Measurements from ENCODE around the gene NKX1-1. TPM values are rescaled to one million over a fixed set of nuclear protein-coding genes. Genes with fewer than 3 reads are reported as not detected.
"Not testable (repeated sequence)": the region's sequence is repeated elsewhere in the genome, so short reads cannot be mapped to it uniquely, and the experiment has no call there.

The NKX1-1 gene
- polyA plus RNA-seq, 4 donors = not detected

DNA sequence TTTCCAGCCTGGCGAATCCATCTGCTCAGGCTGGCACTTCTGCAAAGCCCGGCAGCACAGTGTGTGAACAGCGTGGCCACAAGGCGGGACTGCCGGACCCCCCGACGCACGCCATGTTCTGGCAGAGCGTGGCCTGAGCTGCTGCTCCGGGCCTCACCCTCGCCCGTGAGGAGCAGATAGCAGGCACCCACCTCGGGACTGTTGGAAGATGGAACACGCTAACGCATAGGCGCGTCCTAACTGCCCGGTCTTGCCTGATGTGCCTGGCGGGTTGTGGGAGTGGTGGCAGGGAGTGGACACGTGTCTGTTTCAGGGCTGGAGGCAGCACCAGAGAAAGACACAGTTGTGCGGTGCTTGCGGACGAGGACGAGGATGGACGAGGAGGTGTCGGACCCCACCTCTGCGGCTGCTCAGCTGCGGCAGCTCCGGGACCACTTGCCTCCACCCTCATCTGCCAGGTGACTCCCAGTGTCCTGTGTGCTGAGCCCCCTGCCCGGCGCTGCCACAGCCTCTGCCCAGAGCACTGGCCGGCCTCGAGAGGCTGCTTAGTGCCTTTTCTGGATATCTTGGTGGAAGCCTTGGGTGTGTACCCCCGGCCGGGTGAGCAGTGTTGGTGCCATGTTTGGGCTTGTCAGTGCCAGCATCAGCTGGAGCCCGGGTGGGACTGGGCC, 31.1 kb downstream of the NKX1-1 start:
- DNase-seq (ENCODE audit: low read depth in 4 of 4, low spot score in 3 of 4) = no peak

DNA sequence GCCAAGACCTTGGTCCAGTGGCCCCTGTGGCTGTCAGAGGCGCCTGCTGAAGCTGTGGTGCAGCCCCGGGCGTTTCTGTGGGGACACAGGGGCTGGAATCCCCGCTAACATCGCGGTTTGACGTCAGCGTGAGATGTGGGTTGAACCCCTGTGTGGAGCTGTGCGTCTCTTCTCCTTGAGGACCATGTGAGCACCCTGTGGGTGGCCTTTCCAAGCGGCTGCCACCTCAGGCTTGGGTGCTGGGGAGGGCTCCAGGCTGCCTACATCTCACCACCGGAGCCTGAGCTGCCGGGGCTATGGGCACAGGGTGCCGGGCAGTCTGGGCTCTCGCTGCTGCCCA, 31.6 kb downstream of the NKX1-1 start:
- no peak for DNase-seq (ENCODE audit: low read depth in 4 of 4, low spot score in 3 of 4)

DNA sequence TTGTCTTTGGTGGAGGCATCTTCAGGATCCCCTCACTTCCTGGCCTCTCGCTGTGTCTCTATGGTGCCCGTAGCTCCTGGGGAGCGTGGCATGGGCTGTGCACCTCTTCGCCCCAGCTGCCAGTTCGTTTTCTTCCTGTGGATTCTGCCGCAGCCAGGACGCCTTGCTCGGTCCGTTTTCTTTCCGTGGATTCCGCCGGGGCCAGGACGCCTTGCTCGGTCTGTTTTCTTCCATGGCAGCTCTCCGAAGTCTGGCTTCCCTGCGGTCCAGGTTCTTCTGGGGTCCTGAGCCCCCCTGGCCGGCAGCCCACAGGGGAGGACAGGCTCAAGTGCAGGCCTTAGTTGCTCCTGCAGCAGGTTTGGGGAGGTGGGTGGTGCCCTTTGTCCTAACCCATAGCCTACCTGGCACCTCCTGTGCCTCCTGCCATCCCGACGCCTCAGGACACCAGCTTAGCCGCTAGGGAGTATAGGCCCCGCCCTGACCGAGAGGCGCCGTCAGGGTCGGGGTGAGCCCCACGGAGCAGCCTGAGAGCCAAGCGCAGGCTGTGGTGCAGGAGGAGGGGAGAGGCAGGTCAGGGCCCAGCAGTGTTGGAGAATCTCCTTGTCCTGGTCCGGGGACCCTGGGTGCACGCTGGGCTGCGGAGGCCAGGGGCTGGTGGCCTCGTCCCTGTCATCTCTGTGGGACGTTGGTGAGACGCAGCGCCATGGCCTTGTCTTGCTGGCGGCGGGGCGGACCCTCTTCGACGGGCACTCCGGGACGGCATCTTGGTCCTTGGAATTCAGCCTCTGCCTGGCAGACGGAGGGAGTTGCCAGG, 32.1 kb downstream of the NKX1-1 start:
- no peak for DNase-seq (ENCODE audit: low read depth in 4 of 4, low spot score in 3 of 4)

DNA sequence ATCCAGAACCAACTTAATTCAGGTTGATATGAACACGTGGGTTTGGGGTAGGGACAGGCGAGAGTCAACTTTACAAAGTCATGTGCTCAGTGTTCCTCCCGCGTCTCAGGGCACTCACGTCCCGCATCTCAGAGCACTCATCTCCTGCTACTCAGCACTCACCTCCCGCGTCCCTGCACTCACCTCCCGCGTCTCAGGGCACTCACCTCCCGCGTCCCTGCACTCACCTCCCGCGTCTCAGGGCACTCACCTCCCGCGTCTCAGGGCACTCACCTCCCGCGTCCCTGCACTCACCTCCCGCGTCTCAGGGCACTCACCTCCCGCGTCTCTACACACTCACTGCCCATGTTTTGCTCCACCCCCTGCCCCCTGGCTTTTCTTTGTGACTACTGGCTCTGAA, 33.7 kb downstream of the NKX1-1 start:
- DNase-seq (ENCODE audit: low read depth in 4 of 4, low spot score in 3 of 4) = not testable (repeated sequence)

DNA sequence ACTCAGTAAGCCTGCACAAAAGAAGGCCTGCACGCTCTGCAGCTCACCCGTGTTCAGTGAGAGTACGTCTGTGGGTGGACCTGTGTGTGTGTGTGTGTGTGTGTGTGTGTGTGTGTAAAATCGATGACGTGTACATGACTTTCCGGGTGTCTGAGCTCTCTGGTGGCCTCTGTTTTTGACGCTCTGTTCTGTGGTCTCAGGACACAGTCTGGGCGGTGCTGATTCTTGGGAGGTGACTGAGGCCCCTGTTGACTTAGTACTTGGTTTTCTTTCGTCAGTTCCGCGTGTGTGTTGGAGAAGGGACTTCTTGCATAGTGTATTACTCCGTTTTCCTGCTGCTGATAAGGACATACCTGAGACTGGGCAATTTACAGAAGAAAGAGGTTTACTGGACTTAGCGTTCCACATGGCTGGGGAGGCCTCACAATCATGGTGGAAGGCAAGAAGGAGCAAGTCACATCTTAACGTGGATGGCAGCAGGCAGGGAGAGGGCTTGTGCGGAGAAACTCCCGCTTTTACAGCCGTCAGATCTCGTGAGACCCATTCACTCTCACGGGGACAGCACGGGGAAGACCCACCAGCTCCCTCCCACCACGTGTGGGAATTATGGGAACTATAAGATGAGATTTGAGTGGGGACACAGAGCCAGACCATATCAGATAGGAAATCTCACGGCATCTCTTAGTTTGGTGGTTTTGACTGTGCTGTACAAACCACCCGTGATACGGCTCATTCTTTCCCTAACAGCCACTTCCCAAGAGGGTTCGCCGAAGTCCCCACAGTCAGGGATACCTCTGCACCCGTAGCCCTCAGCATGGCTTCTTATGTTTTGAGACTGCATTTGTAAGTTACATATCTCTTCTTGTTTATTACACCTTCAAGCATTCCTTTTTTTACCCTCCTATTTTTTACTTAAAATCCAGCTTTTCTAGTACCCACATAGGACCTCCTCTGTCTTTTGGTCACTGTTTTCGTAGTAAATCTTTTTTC, 34.8 kb downstream of the NKX1-1 start:
- no peak for DNase-seq (ENCODE audit: low read depth in 4 of 4, low spot score in 3 of 4)

DNA sequence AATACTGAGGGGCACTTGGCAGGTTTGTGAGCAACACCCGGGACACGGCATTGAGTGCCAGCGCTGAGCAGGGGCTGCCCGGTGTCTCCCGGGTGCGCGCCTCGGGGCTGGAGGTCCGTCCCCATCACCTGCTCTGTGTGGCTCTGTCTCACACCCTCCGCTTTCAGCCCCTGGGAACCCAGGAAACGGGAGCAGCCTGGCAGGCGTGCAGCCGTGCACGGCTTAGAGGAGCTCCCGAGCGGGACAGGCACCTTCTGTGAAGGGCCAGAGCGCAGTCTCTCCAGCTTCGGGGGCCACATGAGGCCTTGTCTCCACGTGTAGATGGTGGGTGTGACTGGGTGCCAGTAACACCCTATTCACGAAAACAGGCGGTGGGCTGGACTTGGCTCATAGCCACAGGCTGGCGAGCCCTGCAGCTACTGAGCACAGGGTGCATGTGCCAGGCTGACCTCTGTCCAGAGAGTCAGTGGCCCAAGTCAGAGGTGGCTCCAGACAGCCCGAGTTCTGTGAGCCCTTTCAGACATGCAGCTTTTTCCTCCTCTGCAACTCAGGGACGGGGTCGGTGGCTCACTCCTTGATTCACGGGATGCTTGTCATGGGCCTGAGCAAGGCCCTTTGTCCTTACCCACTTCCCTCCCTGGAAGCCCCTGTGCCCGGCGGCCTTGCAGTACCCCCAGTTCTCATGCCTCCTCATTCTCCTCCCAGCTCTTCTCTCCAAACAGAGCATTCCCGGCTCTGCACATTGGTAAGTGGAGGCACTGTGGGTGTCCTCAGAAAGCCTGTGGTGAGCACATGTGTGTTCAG, 35.7 kb downstream of the NKX1-1 start:
- no peak for DNase-seq (ENCODE audit: low read depth in 4 of 4, low spot score in 3 of 4)

DNA sequence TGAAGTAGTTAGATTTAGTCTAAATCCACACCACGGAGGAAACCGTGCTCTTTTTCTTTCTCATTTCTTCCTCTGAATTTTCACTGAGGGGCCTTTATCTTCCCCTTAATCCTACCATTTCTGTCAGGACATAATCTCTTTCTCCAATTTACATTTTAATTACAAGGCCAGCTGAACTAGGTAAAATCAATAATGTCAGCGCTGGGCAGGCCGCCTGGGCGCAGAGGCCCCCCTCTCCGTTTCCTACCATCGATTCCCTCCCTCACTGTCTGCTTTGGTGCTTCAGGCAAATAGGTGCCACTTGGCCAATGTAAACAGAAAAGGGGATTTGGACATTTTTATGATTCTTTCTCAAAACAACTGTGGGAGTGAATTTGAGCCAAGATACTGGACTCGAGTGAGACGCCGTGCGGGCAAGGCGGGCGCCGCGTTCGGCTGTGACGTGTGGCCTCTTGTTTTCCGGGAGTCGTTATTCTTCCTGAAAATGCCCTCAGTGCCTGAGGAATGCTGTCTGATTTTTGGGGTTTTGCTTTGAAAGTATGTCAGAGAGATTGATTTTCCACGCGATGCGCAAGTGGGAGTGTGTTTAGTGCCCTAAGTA, 36.7 kb downstream of the NKX1-1 start:
- no peak for DNase-seq (ENCODE audit: low read depth in 4 of 4, low spot score in 3 of 4)

DNA sequence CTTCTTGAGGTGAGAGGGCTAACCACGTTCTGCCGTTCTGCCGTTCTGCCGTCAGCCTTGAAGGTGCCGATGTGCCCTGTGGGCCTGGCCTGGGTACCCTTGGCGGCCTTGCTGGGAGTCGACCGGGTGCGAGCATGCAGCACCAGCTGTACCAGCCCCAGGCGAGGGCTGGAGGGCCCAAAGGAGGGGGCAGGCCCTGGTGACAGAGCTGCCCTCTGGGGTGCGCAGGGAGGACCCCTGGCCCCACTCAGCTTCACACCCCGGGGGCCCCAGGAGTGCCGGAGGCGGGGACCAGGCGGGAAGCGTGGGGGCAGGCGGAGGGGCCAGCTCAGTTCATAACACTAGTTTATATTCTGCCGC, 37.2 kb downstream of the NKX1-1 start:
- no peak for DNase-seq (ENCODE audit: low read depth in 4 of 4, low spot score in 3 of 4)

DNA sequence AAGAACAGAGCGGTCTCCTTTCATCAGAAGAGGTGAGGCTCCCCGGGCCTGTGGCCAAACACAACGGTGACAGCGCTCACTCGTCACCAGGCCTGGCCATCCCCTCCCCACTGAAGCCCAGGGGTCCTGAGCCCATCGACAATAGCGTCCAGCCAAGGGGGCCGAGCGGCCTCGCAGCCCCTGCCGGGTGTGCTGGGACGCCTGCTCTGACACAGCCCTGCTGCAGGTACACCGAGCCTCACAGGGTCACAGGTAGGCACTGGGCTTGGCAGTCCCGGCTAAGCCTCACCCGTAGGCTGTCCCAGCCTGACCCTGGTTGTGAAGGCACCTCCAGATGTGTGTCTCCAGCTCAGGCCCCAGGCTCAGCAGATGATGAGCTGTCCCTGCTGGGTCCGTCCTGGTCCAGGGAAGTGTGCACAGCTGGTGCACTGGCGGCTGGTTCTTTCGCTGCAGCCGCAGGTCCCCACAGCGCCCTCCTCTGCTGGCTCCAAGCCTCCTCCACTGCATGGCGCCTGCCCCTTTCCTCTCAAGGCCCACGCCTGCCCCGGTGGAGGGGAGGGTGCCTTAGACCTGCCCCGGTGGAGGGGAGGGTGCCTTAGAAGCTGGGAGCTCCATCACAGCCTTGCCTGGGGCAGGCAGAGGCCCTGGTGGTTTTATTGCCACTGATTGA, 37.7 kb downstream of the NKX1-1 start:
- DNase-seq (ENCODE audit: low read depth in 4 of 4, low spot score in 3 of 4) = no peak

DNA sequence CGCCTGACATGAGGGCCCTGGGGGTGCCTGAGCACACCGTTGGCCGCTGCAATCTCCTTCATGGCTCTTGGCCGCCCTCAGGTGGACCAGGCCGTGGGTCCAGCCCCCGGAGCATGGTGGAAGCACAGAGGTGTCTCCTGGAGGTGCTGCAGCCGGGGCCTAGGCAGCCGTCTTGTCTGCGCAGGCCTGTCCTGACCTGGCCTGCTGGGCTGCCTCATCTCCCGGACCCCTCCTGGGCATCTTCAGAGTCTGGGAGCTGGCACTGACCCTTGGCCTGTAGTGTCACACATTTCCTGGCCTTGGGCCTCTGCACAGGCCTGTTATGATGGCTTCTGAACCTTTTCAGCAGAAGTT, 38.3 kb downstream of the NKX1-1 start:
- DNase-seq (ENCODE audit: low read depth in 4 of 4, low spot score in 3 of 4) = no peak

DNA sequence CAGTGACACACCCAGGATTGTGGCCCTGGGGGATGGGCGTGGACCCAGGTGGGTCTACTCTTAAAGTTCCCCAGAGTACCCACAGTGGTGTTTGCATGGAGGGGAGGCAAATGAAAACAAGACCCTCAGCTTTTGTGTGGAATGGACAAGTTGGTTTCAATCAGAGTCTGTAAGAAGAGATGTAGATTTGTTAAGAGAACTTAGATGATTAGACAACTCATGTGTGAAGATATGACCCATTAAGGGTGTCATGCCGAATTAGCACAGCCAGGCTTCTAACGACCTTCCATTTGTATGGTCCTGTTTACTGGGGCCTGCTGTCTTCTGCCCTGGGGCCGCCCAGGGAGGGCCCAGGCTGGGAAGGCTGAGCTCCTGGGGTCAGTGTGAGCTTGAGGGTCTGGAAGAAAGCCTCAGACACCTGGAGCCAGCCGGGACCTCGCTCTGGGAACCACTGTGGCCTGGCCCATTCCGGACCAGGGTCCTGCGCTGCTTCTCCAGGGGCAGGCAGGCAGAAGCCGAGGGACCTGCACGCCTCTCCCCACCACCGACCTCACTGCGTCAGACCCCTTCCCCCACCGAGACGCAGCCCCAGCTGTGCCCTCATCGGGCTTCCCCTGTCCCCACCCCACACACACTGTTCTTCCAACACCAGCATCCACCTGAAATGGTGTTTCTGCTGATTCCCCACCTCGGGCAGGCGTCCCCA, 38.9 kb downstream of the NKX1-1 start:
- no peak for DNase-seq (ENCODE audit: low read depth in 4 of 4, low spot score in 3 of 4)

DNA sequence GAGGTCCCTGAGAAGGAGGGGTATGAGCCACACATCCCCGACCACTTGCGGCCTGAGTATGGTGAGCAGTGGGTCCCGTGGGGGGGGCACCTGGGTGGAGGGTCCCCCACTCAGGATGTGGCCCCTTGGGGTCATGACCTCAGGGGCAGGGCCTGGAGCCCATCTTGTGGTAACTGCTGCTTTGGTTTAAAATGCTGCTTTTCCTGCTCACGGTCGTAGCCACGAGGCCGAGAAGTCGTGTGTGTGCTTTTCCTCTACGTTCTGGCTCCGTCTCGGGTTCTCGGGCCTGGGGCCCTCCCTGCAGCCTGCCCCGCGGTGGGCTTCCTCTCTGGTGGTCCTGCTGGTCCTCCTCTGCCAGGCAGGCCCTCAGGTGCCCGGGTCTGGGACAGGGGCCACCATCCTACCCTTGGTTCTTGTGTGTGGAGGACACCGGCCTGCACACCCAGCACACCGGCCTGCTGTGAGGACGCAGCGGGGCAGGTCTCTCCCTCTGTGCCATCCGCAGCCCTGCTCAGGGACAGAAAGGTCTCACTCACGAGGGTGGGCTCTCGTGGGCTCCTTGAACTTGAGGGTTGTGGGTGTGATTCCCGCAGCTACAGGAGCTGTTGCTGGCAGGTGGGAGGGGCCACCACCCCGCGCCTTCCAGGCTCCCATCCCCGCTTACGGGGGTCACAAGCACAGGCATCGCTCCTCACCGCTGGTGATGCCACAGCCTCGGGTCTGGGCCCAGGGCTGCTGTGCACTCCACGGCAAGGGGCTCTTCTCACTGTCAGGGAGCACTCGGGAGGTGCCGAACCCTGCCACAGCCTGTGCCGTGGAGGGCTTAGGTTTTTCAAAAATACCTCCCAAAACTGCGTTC, 39.6 kb downstream of the NKX1-1 start:
- no peak for DNase-seq (ENCODE audit: low read depth in 4 of 4, low spot score in 3 of 4)

DNA sequence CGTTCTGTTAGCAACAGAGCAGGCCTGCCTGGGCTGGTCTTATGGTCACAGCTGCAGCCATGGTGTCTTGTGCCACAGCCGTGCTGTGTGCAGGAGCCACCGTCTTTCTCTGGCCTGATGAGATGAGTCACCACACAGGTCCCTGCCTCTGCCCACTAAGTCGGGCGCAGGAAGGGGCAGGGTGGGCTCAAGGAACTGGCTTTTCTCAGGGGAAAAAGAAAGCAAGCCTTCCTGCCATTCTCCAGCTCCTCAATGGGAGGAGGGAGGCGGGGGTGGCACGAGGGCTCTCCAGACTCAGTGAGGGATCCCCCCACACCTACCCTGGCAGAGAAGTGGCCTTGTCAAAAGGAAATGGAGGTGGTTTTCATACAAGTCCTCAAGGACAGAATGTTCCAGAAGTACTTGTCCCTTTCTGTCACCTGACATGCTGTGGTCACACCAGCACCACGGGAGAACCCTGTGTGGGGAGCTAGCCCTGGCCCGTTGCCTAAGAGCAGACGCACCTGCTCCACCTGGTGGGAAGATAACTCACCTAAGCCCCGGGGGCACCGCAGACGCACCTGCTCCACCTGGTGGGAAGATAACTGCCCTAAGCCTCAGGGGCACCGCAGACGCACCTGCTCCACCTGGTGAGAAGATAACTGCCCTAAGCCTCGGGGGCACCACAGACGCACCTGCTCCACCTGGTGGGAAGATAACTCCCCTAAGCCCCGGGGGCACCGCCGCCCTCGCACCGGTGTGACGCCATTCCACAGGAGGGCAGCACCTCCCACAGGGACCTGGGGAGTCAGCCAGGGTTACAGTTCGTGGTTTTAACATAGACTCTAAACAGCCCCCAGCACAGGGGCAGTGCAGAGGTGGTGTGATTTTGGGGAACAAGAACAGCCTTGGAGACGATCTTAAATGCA, 40.7 kb downstream of the NKX1-1 start:
- DNase-seq (ENCODE audit: low read depth in 4 of 4, low spot score in 3 of 4) = no peak

DNA sequence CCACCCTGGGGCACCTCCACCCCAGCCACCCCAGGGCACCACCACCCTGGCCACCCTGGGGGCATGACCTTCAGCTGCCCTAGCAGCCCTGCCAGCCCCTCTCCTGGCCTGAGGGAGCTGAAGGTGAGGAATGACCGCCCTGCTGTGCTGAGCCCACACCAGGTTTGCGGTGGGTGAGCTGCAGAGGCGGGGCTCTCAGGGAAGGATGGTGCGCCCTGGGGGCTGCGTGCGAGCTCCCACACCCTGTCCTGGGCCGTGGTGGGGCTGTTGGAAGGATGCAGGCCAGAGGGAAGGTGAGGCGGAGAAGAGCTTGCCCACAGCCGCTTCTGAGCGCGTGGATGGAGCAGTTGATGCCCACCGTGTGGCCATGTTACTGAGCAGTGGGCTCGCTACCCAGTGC, 41.5 kb downstream of the NKX1-1 start:
- DNase-seq (ENCODE audit: low read depth in 4 of 4, low spot score in 3 of 4) = no peak

DNA sequence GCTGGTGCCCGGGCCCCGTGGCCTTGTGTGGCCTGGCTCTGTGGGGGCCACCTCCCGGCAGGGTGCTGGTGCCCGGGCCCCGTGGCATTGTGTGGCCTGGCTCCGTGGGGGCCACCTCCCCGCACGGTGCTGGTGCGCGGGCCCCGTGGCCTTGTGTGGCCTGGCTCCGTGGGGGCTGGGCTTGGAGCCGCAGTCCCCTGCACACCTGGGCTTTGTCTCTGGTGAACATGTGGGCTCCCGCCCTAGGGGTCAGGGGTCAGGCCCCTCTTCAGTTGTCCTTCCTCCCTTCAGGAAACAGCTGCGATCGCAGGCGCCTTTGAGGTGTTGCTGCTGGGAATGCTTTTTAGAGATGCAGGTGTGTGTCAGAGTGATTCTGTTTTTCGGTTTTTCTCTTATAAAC, 42.0 kb downstream of the NKX1-1 start:
- DNase-seq (ENCODE audit: low read depth in 4 of 4, low spot score in 3 of 4) = no peak

DNA sequence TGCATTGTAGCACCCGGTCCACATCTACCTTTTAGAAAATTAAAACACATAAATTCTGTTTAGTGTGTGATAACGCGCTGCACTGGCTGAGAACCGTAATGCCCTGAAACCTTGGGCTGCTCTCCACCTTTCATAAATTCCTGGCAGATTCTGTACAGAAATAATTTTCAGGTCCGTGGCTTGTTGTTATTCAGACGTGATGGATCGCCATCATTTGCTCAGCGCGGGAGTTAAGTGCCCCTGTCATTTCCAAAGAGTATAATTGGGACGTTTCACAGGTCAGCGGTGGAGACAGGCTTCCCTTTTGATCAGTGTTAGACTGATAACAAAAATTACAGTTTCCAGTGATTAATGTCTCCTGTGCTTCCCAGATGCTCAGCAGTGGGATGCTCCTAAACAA, 42.7 kb downstream of the NKX1-1 start:
- DNase-seq (ENCODE audit: low read depth in 4 of 4, low spot score in 3 of 4) = no peak

DNA sequence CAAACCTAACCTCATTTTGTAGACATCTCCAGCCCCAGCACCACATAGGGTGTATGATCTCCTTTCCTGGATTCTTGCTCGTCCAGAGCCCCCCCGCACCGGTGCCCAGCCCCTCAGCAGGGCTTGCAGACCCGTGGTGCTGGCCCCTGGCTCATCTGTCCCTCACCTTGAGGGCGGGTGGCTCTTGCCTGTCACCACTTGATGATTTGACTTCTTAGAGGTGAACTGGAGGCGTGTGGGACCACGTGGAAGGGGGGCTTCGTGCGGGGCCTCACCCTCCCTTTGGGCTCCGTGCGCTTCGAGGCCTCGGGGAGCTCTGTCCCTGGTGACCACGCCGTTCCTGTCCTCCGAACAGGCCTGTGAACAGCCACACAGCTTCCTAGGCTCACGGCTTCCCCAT, 43.7 kb downstream of the NKX1-1 start:
- no peak for DNase-seq (ENCODE audit: low read depth in 4 of 4, low spot score in 3 of 4)
